ENCODE measurements around the gene LHX6.

Gene LHX6

DNA sequence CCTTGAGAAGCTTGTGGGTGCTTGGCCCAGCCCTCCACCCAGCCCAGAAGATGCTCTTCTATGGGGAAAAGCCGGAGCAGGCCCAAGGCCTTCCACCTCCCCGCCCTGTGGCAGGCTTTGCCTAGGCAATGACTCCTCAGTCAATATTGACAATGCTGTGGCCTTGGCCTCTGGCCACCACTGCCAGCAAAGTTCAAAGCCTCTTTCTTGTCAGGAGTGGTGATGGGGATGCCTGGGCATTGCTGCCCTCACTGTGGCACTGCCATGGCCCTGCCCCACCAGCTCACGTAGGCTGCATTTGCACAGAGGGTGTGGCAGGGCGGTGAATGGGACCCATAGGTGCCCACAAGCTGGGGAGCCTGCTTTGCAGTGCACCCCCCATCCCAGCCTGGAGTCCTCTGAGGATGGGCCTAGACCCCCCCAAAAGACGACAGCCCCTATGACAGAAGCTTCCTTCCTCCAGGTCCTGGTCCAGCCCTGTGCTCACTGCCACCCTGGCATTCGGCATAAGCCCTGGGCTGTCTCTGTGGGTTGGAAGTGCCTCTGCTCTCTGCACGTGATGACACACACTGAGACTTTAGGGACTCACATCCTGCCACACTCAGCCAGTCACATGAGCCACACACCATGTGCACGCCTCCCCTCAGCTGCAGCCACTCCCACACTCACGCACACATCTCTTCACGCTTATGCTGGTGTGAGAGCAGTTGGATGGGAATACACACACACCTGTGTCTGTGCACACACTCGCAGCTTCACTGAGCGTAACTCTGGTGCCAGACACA, 38.0 kb downstream of the LHX6 start:
- no peak for DNase-seq (ENCODE audit: low spot score)

DNA sequence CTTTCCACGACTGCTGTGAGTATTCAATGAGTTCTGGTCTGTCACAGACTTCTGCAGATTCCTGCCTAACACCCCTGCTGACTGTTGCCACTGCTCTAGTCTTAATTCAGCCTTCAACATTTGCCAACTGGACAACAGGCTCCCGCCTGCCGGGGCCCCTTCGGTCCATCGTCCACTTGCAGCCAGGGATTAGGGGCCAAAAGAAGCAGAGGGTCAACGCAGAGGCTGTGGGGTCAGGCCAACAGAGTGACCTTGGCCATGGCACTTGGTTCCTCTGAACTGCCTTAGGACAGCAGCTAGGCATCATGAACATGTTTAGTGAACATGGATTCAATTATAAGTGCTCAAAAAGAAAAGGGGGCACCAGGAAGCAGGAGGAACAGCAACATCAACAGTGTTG, 40.4 kb downstream of the LHX6 start:
- DNase-seq (ENCODE audit: low spot score), result no peak

DNA sequence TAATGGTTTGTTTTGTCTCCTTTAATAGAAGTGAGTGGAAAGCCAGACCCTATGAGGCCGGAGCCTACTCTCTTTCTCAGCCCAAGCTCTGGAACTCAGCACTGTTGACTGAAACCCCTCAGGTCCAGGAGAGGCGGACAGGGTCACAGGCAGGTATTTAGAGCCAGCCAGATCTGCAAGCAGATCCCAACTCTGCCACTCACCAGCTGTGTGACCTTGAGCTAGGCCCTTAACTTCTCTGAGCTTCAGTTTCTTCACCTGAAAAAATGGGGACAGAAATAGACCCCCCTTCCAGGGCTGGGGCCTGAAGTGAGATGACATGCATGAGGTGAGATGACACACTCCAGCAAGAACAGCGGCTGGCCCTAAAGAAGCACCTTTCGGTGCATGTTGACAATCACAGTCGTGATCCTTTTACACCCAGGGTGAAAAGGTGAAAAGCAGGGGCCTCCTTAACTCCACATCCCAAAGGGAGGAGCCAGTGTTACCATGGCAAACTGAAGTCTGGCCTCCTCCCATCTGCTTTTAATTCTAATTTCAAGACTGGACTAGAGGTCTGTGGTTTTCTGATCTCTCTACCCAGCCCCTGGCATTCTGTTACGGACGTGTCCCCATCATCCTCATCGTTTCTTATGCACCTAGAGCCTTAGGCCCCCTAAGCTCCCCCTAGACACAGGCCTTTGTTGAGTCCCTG, 41.8 kb downstream of the LHX6 start:
- DNase-seq (ENCODE audit: low spot score), result no peak

GRCh38 chr9:122186301-122186700, 42.5 kb downstream of the LHX6 start:
- DNase-seq (ENCODE audit: low spot score), result no peak

GRCh38 chr9:122184551-122184950, 44.2 kb downstream of the LHX6 start:
- DNase-seq (ENCODE audit: low spot score), result no peak

DNA sequence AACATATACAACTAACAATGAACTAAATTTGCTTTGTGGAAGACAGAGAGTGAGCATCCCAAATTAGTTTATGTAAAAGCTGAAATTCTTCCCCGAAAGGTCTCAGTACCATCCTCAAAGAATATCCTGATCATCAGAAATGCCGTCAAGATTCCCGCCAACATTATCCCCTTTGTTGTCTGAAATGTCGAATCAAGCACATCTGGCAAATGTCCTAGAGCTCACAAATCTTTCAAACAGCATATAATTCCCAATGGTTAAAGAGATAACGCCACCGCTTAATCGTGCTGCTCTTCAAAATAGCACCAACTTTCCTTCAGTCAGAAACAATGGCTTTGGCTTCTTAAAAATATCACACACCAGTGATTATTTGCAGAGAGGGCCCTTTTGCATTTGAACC, 45.3 kb downstream of the LHX6 start:
- no peak for DNase-seq (ENCODE audit: low spot score)

GRCh38 chr9:122180633-122181032, 48.1 kb downstream of the LHX6 start:
- no peak for DNase-seq (ENCODE audit: low spot score)

GRCh38 chr9:122179690-122180074, 49.1 kb downstream of the LHX6 start:
- no peak for DNase-seq (ENCODE audit: low spot score)

DNA sequence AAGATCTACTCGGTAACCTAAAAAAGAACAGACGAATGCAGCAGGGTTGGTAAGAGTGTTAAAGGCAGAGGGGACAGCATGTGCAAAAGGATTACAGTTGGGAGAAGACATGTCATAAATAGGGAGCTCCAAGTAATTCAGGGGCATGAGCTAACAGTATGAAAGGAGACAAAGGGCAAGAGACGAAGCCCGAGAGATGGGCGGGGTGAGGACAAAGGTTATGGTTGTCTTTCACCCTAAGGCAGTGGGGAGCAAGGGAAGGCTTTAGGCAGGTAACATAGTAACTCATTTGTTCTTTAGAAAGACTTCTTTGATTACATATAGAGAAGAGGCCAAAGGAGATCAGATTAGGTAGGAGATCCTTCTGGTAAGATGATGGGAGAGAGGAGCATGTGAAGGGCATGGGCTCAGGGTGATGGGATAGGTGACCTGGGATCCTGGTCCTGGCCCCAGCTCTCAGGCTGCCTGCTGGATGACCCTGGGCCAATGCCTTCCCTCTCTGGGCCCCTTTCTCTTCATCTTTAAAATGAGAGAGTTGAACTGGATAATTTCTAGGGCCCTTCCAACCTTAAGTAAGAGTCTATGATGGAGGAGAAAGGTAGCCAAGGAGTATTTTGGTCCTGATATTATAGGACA, 49.6 kb downstream of the LHX6 start:
- no peak for DNase-seq (ENCODE audit: low spot score)

DNA sequence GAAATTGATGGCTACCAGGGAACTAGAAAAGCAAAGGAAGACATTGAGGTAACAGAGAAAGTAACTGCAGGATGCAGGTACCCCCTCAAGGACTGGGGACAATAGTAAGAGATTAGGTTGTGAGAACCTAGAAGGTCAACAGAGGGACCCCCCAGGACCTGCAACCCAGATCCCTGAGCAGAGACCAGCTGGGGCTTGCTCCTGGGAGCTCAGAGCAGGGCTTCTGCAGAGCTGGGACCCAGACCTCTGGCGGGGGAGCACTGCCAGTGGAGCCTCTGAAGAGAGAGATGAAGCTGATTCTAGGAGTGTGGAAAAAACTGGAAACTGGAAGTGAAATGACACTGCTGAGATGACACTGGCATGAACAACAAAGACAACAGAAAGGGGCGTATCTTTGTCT, 51.8 kb downstream of the LHX6 start:
- DNase-seq (ENCODE audit: low spot score), result no peak

DNA sequence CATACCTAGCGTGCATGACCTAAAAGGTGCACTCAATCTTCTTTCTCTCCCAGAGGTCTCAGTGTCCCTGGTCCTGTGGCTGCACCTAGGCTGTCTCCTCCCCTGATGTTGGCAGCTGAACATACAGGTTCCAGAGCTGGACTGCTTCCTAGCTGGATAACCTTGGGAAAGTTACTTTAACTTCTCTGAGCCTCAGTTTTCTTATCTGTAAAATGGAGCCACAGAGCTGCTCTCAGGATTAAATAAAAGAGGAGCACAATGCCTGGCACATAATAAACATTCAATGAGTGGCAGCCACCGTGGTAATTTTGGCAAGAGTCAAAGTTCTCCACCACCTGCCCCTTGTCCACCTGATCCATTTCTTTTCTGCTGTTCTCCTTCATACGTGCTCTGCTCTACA, 55.1 kb downstream of the LHX6 start:
- no peak for DNase-seq (ENCODE audit: low spot score)

DNA sequence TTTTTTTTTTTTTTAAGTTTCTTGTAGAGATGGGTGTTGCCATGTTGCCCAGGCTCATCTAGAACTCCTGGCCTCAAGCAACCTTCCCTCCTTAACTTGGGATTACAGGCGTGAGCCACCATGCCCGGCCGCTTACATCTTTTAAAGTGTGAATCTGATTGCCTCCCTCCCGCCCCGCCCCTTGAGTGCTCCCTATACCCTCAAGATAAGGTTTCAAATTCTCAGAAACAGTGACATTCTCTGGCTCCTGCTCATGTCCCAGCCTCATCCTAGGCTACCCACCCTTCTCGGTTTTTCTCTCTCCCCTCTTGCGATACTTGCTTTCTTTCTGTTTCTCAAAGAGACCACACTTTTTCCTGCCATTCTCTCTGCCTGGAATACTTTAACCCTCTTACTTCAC, 56.6 kb downstream of the LHX6 start:
- DNase-seq (ENCODE audit: low spot score), result no peak

GRCh38 chr9:122168356-122168755, 60.4 kb downstream of the LHX6 start:
- no peak for DNase-seq (ENCODE audit: low spot score)

DNA sequence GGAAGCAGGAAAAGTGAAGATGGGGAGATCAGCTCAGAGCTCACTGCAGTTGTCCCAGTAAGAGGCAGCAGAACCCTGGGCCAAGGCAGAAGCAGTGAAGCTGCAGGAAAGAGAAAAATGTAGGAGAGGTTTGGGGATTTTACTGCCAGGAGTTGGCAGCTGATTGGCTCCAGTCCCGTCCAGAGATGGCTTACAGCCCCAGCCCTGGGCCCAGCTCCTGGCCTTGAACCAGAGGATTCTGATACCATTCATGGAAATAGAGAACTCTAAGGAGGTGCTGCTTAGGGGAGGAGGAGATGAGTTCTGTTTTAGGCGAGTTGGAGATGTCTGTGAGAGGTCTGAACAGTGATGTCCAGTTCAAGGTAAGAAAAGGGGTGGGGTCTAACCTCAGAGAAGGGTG, 64.5 kb downstream of the LHX6 start:
- no peak for DNase-seq (ENCODE audit: low spot score)

GRCh38 chr9:122162415-122162814, 66.3 kb downstream of the LHX6 start:
- DNase-seq (ENCODE audit: low spot score), result no peak

- DNase-seq (ENCODE audit: low spot score), result no peak
Observed at GRCh38 chr9:122159925-122160246, 68.9 kb downstream of the LHX6 start.

GRCh38 chr9:122159026-122159924, 69.5 kb downstream of the LHX6 start, which contains the start of the genes MORN5 and NDUFA8:
Gene MORN5 (plus strand): TSS chr9:122159908. CDS start chr9:122159973, 65 bp downstream.
Gene NDUFA8 (minus strand): TSS chr9:122159779. CDS start chr9:122159677, 102 bp downstream.
- DNase-seq (ENCODE audit: low spot score), result peak; percentile 96

DNA sequence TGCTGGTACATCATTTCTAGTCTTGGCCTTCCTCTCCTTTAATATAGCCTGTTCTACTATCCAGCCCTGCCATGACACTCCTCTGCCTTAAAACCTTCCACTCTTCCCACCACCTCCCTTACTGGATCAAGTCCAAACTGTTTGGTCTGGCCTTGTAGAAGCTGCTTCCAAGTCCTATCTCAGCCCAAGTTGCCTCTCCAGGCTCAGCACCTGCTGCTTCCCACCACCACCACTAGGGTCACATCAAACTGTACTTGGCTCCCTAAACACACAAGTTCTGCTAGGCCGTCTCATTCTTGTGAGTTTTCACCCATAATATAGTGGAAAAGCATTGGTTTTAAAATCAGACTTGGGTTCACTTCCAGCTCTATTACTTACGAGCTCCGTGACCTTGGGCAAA, 70.6 kb downstream of the LHX6 start:
- DNase-seq (ENCODE audit: low spot score), result no peak

DNA sequence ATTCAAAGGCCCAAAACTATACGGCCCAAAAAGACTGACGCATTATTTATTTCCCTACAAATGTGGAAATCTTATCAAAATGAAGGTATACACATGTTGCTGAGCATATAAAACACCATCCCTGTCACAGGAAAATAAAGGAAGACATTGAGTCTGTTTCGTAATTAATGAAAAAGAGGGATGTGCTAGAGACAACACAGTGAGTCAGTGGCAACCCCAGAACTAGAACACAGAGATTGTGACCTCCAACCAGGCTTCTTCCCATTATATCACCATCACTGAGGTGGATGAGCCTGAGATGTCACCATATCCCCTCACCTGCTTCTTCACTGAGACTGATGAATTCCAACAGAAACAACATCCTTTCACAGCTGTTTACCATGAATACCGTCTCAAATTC, 73.0 kb downstream of the LHX6 start:
- no peak for DNase-seq (ENCODE audit: low spot score)
